IgD-negative memory B cell (primary cell): Measurements from ENCODE around the gene LRRC18. TPM values are rescaled to one million over a fixed set of nuclear protein-coding genes. Genes with fewer than 3 reads are reported as not detected.
A peak's percentile ranks its signal among the peaks of the same experiment; 100 is the strongest.

Experiments
- H3K27ac Mint-ChIP-seq, 3 donors: one replicate each; pipeline ENCODE4 v1.8.0; 2020 to 2022; ENCODE audit warnings: mild to moderate bottlenecking in 3 of 3, mixed read lengths in 3 of 3, moderate library complexity in 1 of 3
- H3K27me3 Mint-ChIP-seq: one replicate; pipeline ENCODE4 v1.8.0; 2021; ENCODE audit warnings: mixed read lengths
- H3K36me3 Mint-ChIP-seq: one replicate; pipeline ENCODE4 v1.8.0; 2020; ENCODE audit warnings: mild to moderate bottlenecking, mixed read lengths
- H3K4me1 Mint-ChIP-seq, 3 donors: one replicate each; pipeline ENCODE4 v1.8.0; 2020 to 2022; ENCODE audit warnings: mixed read lengths in 3 of 3, mild to moderate bottlenecking in 1 of 3
- H3K4me3 Mint-ChIP-seq, 4 donors: one replicate each; pipeline ENCODE4 v1.8.0; 2020 to 2022; ENCODE audit warnings: mild to moderate bottlenecking in 4 of 4, mixed read lengths in 4 of 4, moderate library complexity in 3 of 4
- H3K9me3 Mint-ChIP-seq, 3 donors: one replicate each; pipeline ENCODE4 v1.8.0; 2020 to 2021; ENCODE audit warnings: mixed read lengths in 3 of 3, mild to moderate bottlenecking in 1 of 3
- polyA plus RNA-seq: library from polyadenylated mRNA; unstranded; fragments of 300-500 nt; fragmentation: Illumina TruSeq; gene quantifications from one replicate; pipeline ENCODE4 v1.2.3, GENCODE V29; 2021

Gene LRRC18
- polyA plus RNA-seq, 1 donor from 2014 or later: 0.58 TPM

GRCh38 chr10:48905311-48905710, 34.3 kb downstream of the LRRC18 start:
- Mint-ChIP-seq H3K27ac (no peak overlapping the region), H3K27me3 (no peaks in the 10 kb centered on the region), H3K9me3 (no peaks in the 10 kb centered on the region), H3K4me3 (no peak overlapping the region), H3K4me1 (no peaks in the 10 kb centered on the region), H3K36me3 (peaks cover 7% of the 10 kb centered on the region)

- Mint-ChIP-seq H3K27ac (peak overlapping the region in 1 of 3 donors; percentile 41), H3K4me1 (no peaks in the 10 kb centered on the region), H3K4me3 (no peak overlapping the region), H3K36me3 (peaks cover 7% of the 10 kb centered on the region), H3K9me3 (no peaks in the 10 kb centered on the region), H3K27me3 (no peaks in the 10 kb centered on the region)
These were observed 34.8 kb downstream of the LRRC18 start for GRCh38 chr10:48904861-48905260.

GRCh38 chr10:48903151-48903550, 36.5 kb downstream of the LRRC18 start:
- H3K4me3 Mint-ChIP-seq: no peak overlapping the region
- no peaks in the 10 kb centered on the region for H3K27me3 Mint-ChIP-seq
- peaks cover 7% of the 10 kb centered on the region for H3K36me3 Mint-ChIP-seq
- peak overlapping the region in 2 of 3 donors; percentile 58 to 87 for H3K27ac Mint-ChIP-seq
- H3K9me3 Mint-ChIP-seq: no peaks in the 10 kb centered on the region
- H3K4me1 Mint-ChIP-seq: no peaks in the 10 kb centered on the region

GRCh38 chr10:48902096-48902495, 37.5 kb downstream of the LRRC18 start:
- H3K4me3 Mint-ChIP-seq: no peak overlapping the region
- peaks cover 7% of the 10 kb centered on the region for H3K36me3 Mint-ChIP-seq
- H3K27me3 Mint-ChIP-seq: no peaks in the 10 kb centered on the region
- no peaks in the 10 kb centered on the region for H3K4me1 Mint-ChIP-seq
- H3K9me3 Mint-ChIP-seq: no peaks in the 10 kb centered on the region
- no peak overlapping the region for H3K27ac Mint-ChIP-seq

- no peak overlapping the region for H3K27ac Mint-ChIP-seq
- peaks cover 7% of the 10 kb centered on the region for H3K36me3 Mint-ChIP-seq
- H3K4me1 Mint-ChIP-seq: peaks cover 0 to 2% (median 0%) of the 10 kb centered on the region in 3 donors
- H3K4me3 Mint-ChIP-seq: no peak overlapping the region
- H3K9me3 Mint-ChIP-seq: no peaks in the 10 kb centered on the region
- H3K27me3 Mint-ChIP-seq: no peaks in the 10 kb centered on the region
These were observed 38.3 kb downstream of the LRRC18 start for GRCh38 chr10:48901319-48901718.

GRCh38 chr10:48900371-48900801, 39.3 kb downstream of the LRRC18 start:
- peaks cover 7% of the 10 kb centered on the region for H3K36me3 Mint-ChIP-seq
- H3K9me3 Mint-ChIP-seq: no peaks in the 10 kb centered on the region
- H3K4me3 Mint-ChIP-seq: no peak overlapping the region

GRCh38 chr10:48899781-48900180, 39.9 kb downstream of the LRRC18 start:
- Mint-ChIP-seq H3K9me3 (no peaks in the 10 kb centered on the region), H3K4me1 (peaks cover 0 to 2% (median 0%) of the 10 kb centered on the region in 3 donors), H3K27me3 (no peaks in the 10 kb centered on the region), H3K27ac (peak overlapping the region in 1 of 3 donors; percentile 86), H3K4me3 (no peak overlapping the region), H3K36me3 (peaks cover 7% of the 10 kb centered on the region)

More at GRCh38 chr10:48900371-48900801, 39.3 kb downstream of the LRRC18 start:
- Mint-ChIP-seq H3K4me1 (peaks cover 0 to 2% (median 0%) of the 10 kb centered on the region in 3 donors), H3K27ac (peak overlapping the region in 1 of 3 donors; percentile 45), H3K27me3 (no peaks in the 10 kb centered on the region)

- H3K27me3 Mint-ChIP-seq: no peaks in the 10 kb centered on the region
- no peak overlapping the region for H3K27ac Mint-ChIP-seq
- peaks cover 0 to 2% (median 0%) of the 10 kb centered on the region in 3 donors for H3K4me1 Mint-ChIP-seq
- no peak overlapping the region for H3K4me3 Mint-ChIP-seq
- peaks cover 7% of the 10 kb centered on the region for H3K36me3 Mint-ChIP-seq
- no peaks in the 10 kb centered on the region for H3K9me3 Mint-ChIP-seq
These were observed 41.2 kb downstream of the LRRC18 start for GRCh38 chr10:48898426-48898825.

- no peaks in the 10 kb centered on the region for H3K27me3 Mint-ChIP-seq
- H3K9me3 Mint-ChIP-seq: no peaks in the 10 kb centered on the region
- H3K4me1 Mint-ChIP-seq: peaks cover 0 to 2% (median 0%) of the 10 kb centered on the region in 3 donors
- no peak overlapping the region for H3K27ac Mint-ChIP-seq
- H3K4me3 Mint-ChIP-seq: no peak overlapping the region
- H3K36me3 Mint-ChIP-seq: peaks cover 3% of the 10 kb centered on the region
These were observed 42.2 kb downstream of the LRRC18 start for GRCh38 chr10:48897441-48897790.

- peaks cover 0 to 2% (median 0%) of the 10 kb centered on the region in 3 donors for H3K4me1 Mint-ChIP-seq
- H3K36me3 Mint-ChIP-seq: peaks cover 3% of the 10 kb centered on the region
- H3K27me3 Mint-ChIP-seq: no peaks in the 10 kb centered on the region
- H3K27ac Mint-ChIP-seq: no peak overlapping the region
- H3K9me3 Mint-ChIP-seq: no peaks in the 10 kb centered on the region
- H3K4me3 Mint-ChIP-seq: peak overlapping the region in 1 of 4 donors; percentile 34
These were observed 42.7 kb downstream of the LRRC18 start for GRCh38 chr10:48896756-48897440.

- H3K4me1 Mint-ChIP-seq: peaks cover 0 to 2% (median 0%) of the 10 kb centered on the region in 3 donors
- H3K27ac Mint-ChIP-seq: peak overlapping the region in 1 of 3 donors; percentile 96
- H3K36me3 Mint-ChIP-seq: peaks cover 1% of the 10 kb centered on the region
- H3K27me3 Mint-ChIP-seq: no peaks in the 10 kb centered on the region
- no peaks in the 10 kb centered on the region for H3K9me3 Mint-ChIP-seq
- no peak overlapping the region for H3K4me3 Mint-ChIP-seq
These were observed 43.8 kb downstream of the LRRC18 start for GRCh38 chr10:48895803-48896195.

GRCh38 chr10:48894911-48895802, 44.5 kb downstream of the LRRC18 start:
- H3K27me3 Mint-ChIP-seq: no peaks in the 10 kb centered on the region
- H3K36me3 Mint-ChIP-seq: peaks cover 3% of the 10 kb centered on the region
- H3K4me3 Mint-ChIP-seq: no peak overlapping the region

GRCh38 chr10:48890888-48891850, 48.5 kb downstream of the LRRC18 start:
- Mint-ChIP-seq H3K4me1 (no peaks in the 10 kb centered on the region), H3K36me3 (peaks cover 5% of the 10 kb centered on the region), H3K4me3 (no peak overlapping the region), H3K27ac (no peak overlapping the region), H3K27me3 (no peaks in the 10 kb centered on the region), H3K9me3 (no peaks in the 10 kb centered on the region)

More at GRCh38 chr10:48894911-48895802, 44.5 kb downstream of the LRRC18 start:
- Mint-ChIP-seq H3K9me3 (no peaks in the 10 kb centered on the region), H3K27ac (no peak overlapping the region), H3K4me1 (peaks cover 0 to 2% (median 0%) of the 10 kb centered on the region in 3 donors)

- Mint-ChIP-seq H3K9me3 (no peaks in the 10 kb centered on the region), H3K27me3 (no peaks in the 10 kb centered on the region), H3K36me3 (peaks cover 5% of the 10 kb centered on the region), H3K4me3 (no peak overlapping the region), H3K27ac (no peak overlapping the region), H3K4me1 (peaks cover 0 to 3% (median 0%) of the 10 kb centered on the region in 3 donors)
These were observed 51.7 kb downstream of the LRRC18 start for GRCh38 chr10:48887982-48888381.
